A549 (cell line): ENCODE measurements around the gene GCNT2. TPM values are rescaled to one million over a fixed set of nuclear protein-coding genes. Genes with fewer than 3 reads are reported as not detected.

ENCODE experiments used
- ATAC-seq, 2 experiments: fragments of 200-7000 bp in 1 of 2; fragments of >200 bp in 1 of 2; cut with Nextera tagmentation in 1 of 2; cut with Tn5 transposase in 1 of 2; 3 replicates each; pipeline versions ENCODE4 v1.8.0 to v1.9.1; 2018 to 2020; ENCODE audit warnings: mild to moderate bottlenecking in 1 of 2, moderate library complexity in 1 of 2
- CTCF ChIA-PET: fragments of 300-600 bp; sonication (Branson Sonifier 250); formaldehyde crosslinking; extraction: SDS; loops from one replicate; lab custom pipeline; 2021; ENCODE audit warnings: antibody characterized with exemption, inconsistent platforms; lab: Yijun Ruan, JAX
- POLR2A ChIA-PET: fragments of 350-600 bp; formaldehyde crosslinking; extraction: SDS; loops from one replicate; lab custom pipeline; 2021; ENCODE audit warnings: antibody characterized with exemption, inconsistent platforms; lab: Yijun Ruan, JAX
- DNase-seq, 2 experiments: peaks; one replicate each; pipeline versions ENCODE4 v3.0.0 to v3.0.0-alpha.2; 2011 to 2016; ENCODE audit warnings: low read depth in 1 of 2, low spot score in 1 of 2
- FAIRE-seq: peaks from 2 replicates; lab custom pipeline; 2011; peaks lifted over from hg19 to GRCh38; lab: Jason Lieb, UNC
- H3K27ac ChIP-seq, 2 experiments: fragments of >200 bp; sonication (Bioruptor Twin); formaldehyde crosslinking; 3 replicates each; pipeline ENCODE4 v1.5.1; 2016 to 2017
- H3K4me1 ChIP-seq: fragments of >200 bp; sonication (Bioruptor Twin); formaldehyde crosslinking; 3 replicates; pipeline ENCODE4 v1.6.1; 2016
- H3K4me2 ChIP-seq: fragments of >200 bp; sonication (Bioruptor Twin); formaldehyde crosslinking; 3 replicates; pipeline ENCODE4 v1.6.1; 2016
- H3K4me3 ChIP-seq: fragments of >200 bp; sonication (Bioruptor Twin); formaldehyde crosslinking; 3 replicates; pipeline ENCODE4 v1.5.1; 2016
- H3K9me3 ChIP-seq: fragments of >200 bp; sonication (Bioruptor Twin); formaldehyde crosslinking; 3 replicates; pipeline ENCODE4 v1.6.1; 2016
- BHLHE40 ChIP-seq: IDR thresholded peaks from 2 replicates; pipeline ENCODE4 v1.6.1; 2012; ENCODE audit warnings: low read depth, low read length, inconsistent platforms
- CBX2 ChIP-seq: fragments of 200-600 bp; sonication (generic); IDR thresholded peaks from 2 replicates; pipeline ENCODE4 v1.6.1; 2016; ENCODE audit warnings: low read depth, mild to moderate bottlenecking, borderline replicate concordance
- CBX8 ChIP-seq: fragments of 200-600 bp; sonication (generic); IDR thresholded peaks from 2 replicates; pipeline ENCODE4 v1.6.1; 2016
- EHF ChIP-seq: fragments of 250-450 bp; sonication (Bioruptor Pico); IDR thresholded peaks from 2 replicates; pipeline ENCODE4 v1.5.0; 2020; ENCODE audit warnings: mild to moderate bottlenecking
- EHMT2 ChIP-seq: fragments of 200-600 bp; sonication (generic); IDR thresholded peaks from 2 replicates; pipeline ENCODE4 v1.6.1; 2016; ENCODE audit warnings: antibody characterized with exemption, low read depth, mild to moderate bottlenecking, moderate library complexity
- ELK1 ChIP-seq: fragments of 150-350 bp; IDR thresholded peaks from 2 replicates; pipeline ENCODE4 v1.6.1; 2014; ENCODE audit warnings: low read depth, mild to moderate bottlenecking, low read length
- EP300 ChIP-seq, 2 experiments: fragments of >200 bp; sonication (Bioruptor Twin); formaldehyde crosslinking; IDR thresholded peaks; 2 replicates in 1 of 2; 3 replicates in 1 of 2; pipeline ENCODE4 v1.6.1; 2016 to 2017
- FOSL2 ChIP-seq, 2 experiments: fragments of 450-650 bp in 1 of 2; fragments of >200 bp in 1 of 2; sonication (Bioruptor Twin) in 1 of 2; formaldehyde crosslinking; IDR thresholded peaks; 2 replicates each; pipeline versions ENCODE4 v1.5.0 to v1.6.1; 2016 to 2020; ENCODE audit warnings: mild to moderate bottlenecking in 1 of 2, moderate library complexity in 1 of 2
- FOXS1 ChIP-seq: fragments of 250-450 bp; sonication (Bioruptor Pico); IDR thresholded peaks from 2 replicates; pipeline ENCODE4 v1.5.0; 2020; ENCODE audit warnings: mild to moderate bottlenecking, moderate library complexity
- HOXB13 ChIP-seq: fragments of 250-450 bp; sonication (Bioruptor Pico); IDR thresholded peaks from 2 replicates; pipeline ENCODE4 v1.5.0; 2020; ENCODE audit warnings: low read depth, mild to moderate bottlenecking, moderate library complexity
- MAFK ChIP-seq: fragments of 450-650 bp; IDR thresholded peaks from 2 replicates; pipeline ENCODE4 v1.6.1; 2014; ENCODE audit not compliant: partially characterized antibody
- NFE2L2 ChIP-seq: fragments of 150-350 bp; conservative IDR thresholded peaks from 2 replicates; pipeline ENCODE4 v1.6.1; 2014; ENCODE audit warnings: low read length
- NR3C1 ChIP-seq: fragments of >200 bp; sonication (Bioruptor Twin); formaldehyde crosslinking; IDR thresholded peaks from 3 replicates; pipeline ENCODE4 v1.6.1; 2017
- POLR2A ChIP-seq: IDR thresholded peaks from 2 replicates; pipeline ENCODE4 v1.6.1; 2012; ENCODE audit warnings: mild to moderate bottlenecking, low read length
- RAD21 ChIP-seq, 2 experiments: fragments of >200 bp in 1 of 2; sonication (Bioruptor Twin) in 1 of 2; formaldehyde crosslinking in 1 of 2; IDR thresholded peaks in 1 of 2; conservative IDR thresholded peaks in 1 of 2; 2 replicates in 1 of 2; 3 replicates in 1 of 2; pipeline ENCODE4 v1.6.1; 2012 to 2018; ENCODE audit warnings: inconsistent platforms in 1 of 2
- RCOR1 ChIP-seq: fragments of 150-350 bp; IDR thresholded peaks from 2 replicates; pipeline ENCODE4 v1.6.1; 2014; ENCODE audit warnings: antibody characterized with exemption, low read length, low read depth
- SMC3 ChIP-seq: fragments of >200 bp; sonication (Bioruptor Twin); formaldehyde crosslinking; IDR thresholded peaks from 3 replicates; pipeline ENCODE4 v1.6.1; 2018; ENCODE audit warnings: inconsistent platforms
- TP53 ChIP-seq: fragments of 250-450 bp; sonication (Bioruptor Pico); IDR thresholded peaks from 2 replicates; pipeline ENCODE4 v1.5.0; 2021; ENCODE audit warnings: mild to moderate bottlenecking, moderate library complexity
- USF2 ChIP-seq: fragments of 450-650 bp; IDR thresholded peaks from 2 replicates; pipeline ENCODE4 v1.6.1; 2014; ENCODE audit warnings: antibody characterized with exemption
- ZFP36 ChIP-seq: fragments of 450-650 bp; IDR thresholded peaks from 2 replicates; pipeline ENCODE4 v1.6.1; 2014; ENCODE audit warnings: borderline replicate concordance; ENCODE audit not compliant: partially characterized antibody
- ZNF302 ChIP-seq: fragments of 250-450 bp; sonication (Bioruptor Pico); IDR thresholded peaks from 2 replicates; pipeline ENCODE4 v1.9.0; 2021; ENCODE audit warnings: inconsistent platforms, mild to moderate bottlenecking, moderate library complexity
- WGBS: methylation state at CpG from one replicate; pipeline ENCODE4 v1.1.6; 2017; ENCODE audit errors: missing lambda C conversion rate; 5-methylcytosine and 5-hydroxymethylcytosine counted together
- polyA plus RNA-seq, 4 experiments: library from polyadenylated mRNA; depleted of rRNA in 3 of 4; stranded (reverse); fragments of >200 nt; fragmentation: RNase III in 1 of 4; extraction: RNeasy Plus Mini Kit Qiagen cat#74134 plus additional on column Dnase treatment in 1 of 4; gene quantifications; 2 replicates in 3 of 4; 3 replicates in 1 of 4; pipeline ENCODE4 v1.2.3, GENCODE V29; 2011 to 2017
- TF ChIP-seq, protein P1 (sequence below): fragments of >200 bp; sonication (Bioruptor Twin); formaldehyde crosslinking; IDR thresholded peaks from 3 replicates; pipeline ENCODE4 v1.6.1; 2016

GCNT2 gene
- polyA plus RNA-seq, 2 of the 4 experiments (the other 2 are of a cell fraction), result 19.4 to 24.3 TPM

GRCh38 chr6:10643201-10643651 lies 122.1 kb downstream of the GCNT2 start:
- ChIA-PET CTCF (interaction anchor here (1.8 kb wide), 1 partner anchor 20 kb away, joined by 3 read pairs; no protein-coding TSS in a partner anchor), POLR2A (no interaction called here)
- Histone ChIP-seq H3K4me2 (no peak overlapping the region), H3K27ac (no peak overlapping the region), H3K9me3 (no peaks in the 10 kb centered on the region), H3K4me3 (no peak overlapping the region), H3K4me1 (no peaks in the 10 kb centered on the region)
- no peak for DNase-seq
- WGBS, result 91% methylated on average over 3 of the region's 3 CpGs
- FAIRE-seq, result no peak
- no peak for TF ChIP-seq CBX2
- ATAC-seq, result no peak

GRCh38 chr6:10644225-10644624 lies 123.1 kb downstream of the GCNT2 start:
- Histone ChIP-seq H3K4me1 (no peaks in the 10 kb centered on the region), H3K27ac (no peak overlapping the region), H3K4me3 (no peak overlapping the region), H3K9me3 (no peaks in the 10 kb centered on the region), H3K4me2 (no peak overlapping the region)
- no peak for ATAC-seq
- 85% methylated on average over 1 of the region's 1 CpG for WGBS
- no peak for TF ChIP-seq ZFP36
- no peak for TF ChIP-seq EP300 (IDR thresholded peaks at IDR 0.05)
- no peak for TF ChIP-seq EHF (CRISPR knock-in tag)
- no peak for TF ChIP-seq RCOR1
- FAIRE-seq, result no peak
- no peak for DNase-seq
- CTCF ChIA-PET, result interaction anchor here (1.8 kb wide), 1 partner anchor 21 kb away, joined by 3 read pairs; no protein-coding TSS in a partner anchor
- POLR2A ChIA-PET, result no interaction called here

DNA sequence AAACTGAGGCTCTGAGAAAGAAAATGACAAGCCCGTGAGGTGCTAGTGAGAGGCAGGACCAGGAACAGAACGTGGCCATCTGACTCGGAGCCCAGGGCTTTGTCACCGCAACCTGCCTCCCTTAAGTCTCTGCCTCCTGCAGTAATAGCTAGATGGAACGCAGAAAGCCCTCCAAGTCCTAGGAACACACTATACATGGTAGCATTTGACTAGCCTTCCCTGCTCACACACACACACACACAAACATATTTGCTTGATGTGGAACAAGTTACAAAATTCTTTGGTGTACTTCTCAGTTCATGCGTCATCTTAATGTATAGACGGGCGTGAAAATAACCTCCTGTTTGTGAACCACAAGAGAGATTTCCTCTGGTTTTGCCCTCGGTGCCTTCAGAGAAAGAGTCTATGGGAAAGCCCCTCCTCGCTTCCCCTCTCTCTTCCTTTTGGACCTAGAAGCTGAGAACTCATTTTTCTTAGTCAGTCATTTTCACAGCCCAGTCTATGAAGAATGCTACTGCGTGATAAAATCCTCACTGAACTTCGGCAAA lies 134.4 kb downstream of the GCNT2 start:
- Histone ChIP-seq H3K9me3 (no peaks in the 10 kb centered on the region), H3K4me1 (no peaks in the 10 kb centered on the region), H3K4me3 (no peak overlapping the region), H3K27ac (no peak overlapping the region), H3K4me2 (no peak overlapping the region)
- FAIRE-seq (no peak), ATAC-seq (no peak), DNase-seq (no peak)
- no peak for TF ChIP-seq ZFP36
- TF ChIP-seq MAFK, result no peak
- no peak for TF ChIP-seq ELK1
- CTCF ChIA-PET, result no interaction called here
- 60% methylated on average over 12 of the region's 12 CpGs for WGBS
- POLR2A ChIA-PET, result no interaction called here

DNA sequence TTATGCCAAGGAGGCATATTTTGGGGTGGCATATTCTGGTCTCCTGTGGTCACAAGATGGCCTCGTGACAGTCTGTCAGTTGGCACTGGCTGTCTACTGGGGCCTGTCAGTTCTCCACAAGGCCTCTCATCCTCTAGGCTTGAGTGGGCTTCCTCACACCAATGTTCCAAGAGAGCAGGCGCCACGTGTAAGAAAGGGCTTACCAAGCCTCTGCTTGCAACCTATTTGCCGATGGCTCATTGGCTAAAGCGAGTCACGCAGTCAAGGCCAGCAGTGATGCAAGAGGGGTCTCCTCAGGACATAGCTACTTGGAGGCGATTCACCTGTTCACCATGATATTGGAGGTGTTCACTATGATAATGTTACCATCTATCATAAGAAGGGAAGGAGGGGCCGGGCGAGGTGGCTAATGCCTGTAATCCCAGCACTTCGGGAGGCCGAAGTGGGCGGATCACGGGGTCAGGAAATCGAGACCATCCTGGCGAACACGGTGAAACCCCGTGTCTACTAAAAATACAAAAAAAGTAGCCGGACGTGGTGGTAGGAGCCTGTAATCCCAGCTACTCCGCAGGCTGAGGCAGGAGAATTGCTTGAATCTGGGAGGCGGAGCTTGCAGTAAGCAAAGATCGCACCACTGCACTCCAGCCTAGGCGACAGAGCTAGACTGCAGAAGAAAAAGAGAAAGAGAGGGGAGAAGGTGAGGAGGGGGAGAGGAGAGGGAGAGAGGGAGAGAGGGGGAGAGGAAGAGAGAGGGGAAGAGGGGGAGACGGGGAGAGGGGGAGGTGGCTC lies 138.0 kb downstream of the GCNT2 start:
- ChIA-PET POLR2A (no interaction called here), CTCF (no interaction called here)
- ATAC-seq (no peak), DNase-seq (no peak), FAIRE-seq (no peak)
- TF ChIP-seq HOXB13 (CRISPR knock-in tag) (no peak), NFE2L2 (no peak), TP53 (CRISPR knock-in tag) (no peak), FOSL2 (IDR thresholded peaks at IDR 0.05) (no peak), FOSL2 (CRISPR knock-in tag; IDR thresholded peaks at IDR 0.05) (no peak), RAD21 (conservative IDR thresholded peaks at IDR 0.05 in 1 of 2, IDR thresholded peaks at IDR 0.05 in 1 of 2) (no peak), POLR2A (no peak), FOXS1 (CRISPR knock-in tag) (no peak), CBX2 (no peak), EHMT2 (no peak), BHLHE40 (no peak), USF2 (no peak), SMC3 (no peak), CBX8 (no peak), NR3C1 (no peak), ZNF302 (CRISPR knock-in tag) (no peak)
- TF ChIP-seq, protein P1, sequence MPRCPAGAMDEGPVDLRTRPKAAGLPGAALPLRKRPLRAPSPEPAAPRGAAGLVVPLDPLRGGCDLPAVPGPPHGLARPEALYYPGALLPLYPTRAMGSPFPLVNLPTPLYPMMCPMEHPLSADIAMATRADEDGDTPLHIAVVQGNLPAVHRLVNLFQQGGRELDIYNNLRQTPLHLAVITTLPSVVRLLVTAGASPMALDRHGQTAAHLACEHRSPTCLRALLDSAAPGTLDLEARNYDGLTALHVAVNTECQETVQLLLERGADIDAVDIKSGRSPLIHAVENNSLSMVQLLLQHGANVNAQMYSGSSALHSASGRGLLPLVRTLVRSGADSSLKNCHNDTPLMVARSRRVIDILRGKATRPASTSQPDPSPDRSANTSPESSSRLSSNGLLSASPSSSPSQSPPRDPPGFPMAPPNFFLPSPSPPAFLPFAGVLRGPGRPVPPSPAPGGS, result no peak
- Histone ChIP-seq H3K9me3 (no peaks in the 10 kb centered on the region), H3K4me3 (no peak overlapping the region), H3K4me1 (no peaks in the 10 kb centered on the region), H3K27ac (no peak overlapping the region), H3K4me2 (no peak overlapping the region)
- WGBS, result 79% methylated on average over 18 of the region's 24 CpGs
